Measurements from ENCODE around the gene FHOD3.

FHOD3 gene

DNA sequence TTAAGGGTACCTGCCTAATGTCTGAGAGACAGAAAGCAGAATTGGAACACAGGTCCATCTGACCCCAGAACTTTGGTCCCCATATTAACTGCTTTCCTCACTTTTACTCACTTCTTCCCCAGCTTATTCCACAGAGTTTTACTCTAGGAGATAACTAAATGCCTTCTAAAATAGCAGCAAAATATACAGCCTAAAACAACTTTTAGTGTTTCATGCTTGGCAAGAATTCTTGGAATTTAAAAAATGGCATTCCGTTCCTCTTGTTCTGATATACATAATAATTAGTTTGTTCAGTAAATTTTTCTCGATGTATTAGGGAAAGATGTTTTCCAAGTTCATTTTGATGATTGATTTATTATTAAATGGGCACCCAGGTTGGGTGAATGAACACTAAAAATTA lies 151.9 kb downstream of the FHOD3 start:
- Histone ChIP-seq H3K9ac (ENCODE audit: low read depth, low read length, poor library complexity, severe bottlenecking) (no peak overlapping the region), H2AFZ (ENCODE audit: low read length) (no peak overlapping the region), H3K27me3 (ENCODE audit: insufficient read depth, low read length, poor library complexity, severe bottlenecking) (no peaks in the 10 kb centered on the region), H3K9me3 (ENCODE audit: insufficient read depth, low read depth, low read length) (no peaks in the 10 kb centered on the region), H3F3A (ENCODE audit: low read depth) (no peaks in the 10 kb centered on the region), H4K20me1 (ENCODE audit: insufficient read depth, low read length, poor library complexity, severe bottlenecking) (no peaks in the 10 kb centered on the region), H3K4me3 (ENCODE audit: low read length, poor library complexity, severe bottlenecking) (no peak overlapping the region), H3K79me2 (ENCODE audit: insufficient read depth, low read length) (no peaks in the 10 kb centered on the region), H3K4me2 (ENCODE audit: low read depth, low read length, poor library complexity, severe bottlenecking) (no peak overlapping the region), H3K9me2 (replicated peaks; ENCODE audit: low read depth, low read length) (no peaks in the 10 kb centered on the region), H3K36me3 (ENCODE audit: insufficient read depth, low read length) (no peaks in the 10 kb centered on the region), H3K4me1 (ENCODE audit: insufficient read depth, low read length, poor library complexity, severe bottlenecking) (no peaks in the 10 kb centered on the region)
- TF ChIP-seq EZH2phosphoT487 (IDR thresholded peaks at IDR 0.05; ENCODE audit: borderline replicate concordance): no peak
- TF ChIP-seq, protein P1, sequence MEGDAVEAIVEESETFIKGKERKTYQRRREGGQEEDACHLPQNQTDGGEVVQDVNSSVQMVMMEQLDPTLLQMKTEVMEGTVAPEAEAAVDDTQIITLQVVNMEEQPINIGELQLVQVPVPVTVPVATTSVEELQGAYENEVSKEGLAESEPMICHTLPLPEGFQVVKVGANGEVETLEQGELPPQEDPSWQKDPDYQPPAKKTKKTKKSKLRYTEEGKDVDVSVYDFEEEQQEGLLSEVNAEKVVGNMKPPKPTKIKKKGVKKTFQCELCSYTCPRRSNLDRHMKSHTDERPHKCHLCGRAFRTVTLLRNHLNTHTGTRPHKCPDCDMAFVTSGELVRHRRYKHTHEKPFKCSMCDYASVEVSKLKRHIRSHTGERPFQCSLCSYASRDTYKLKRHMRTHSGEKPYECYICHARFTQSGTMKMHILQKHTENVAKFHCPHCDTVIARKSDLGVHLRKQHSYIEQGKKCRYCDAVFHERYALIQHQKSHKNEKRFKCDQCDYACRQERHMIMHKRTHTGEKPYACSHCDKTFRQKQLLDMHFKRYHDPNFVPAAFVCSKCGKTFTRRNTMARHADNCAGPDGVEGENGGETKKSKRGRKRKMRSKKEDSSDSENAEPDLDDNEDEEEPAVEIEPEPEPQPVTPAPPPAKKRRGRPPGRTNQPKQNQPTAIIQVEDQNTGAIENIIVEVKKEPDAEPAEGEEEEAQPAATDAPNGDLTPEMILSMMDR (conservative IDR thresholded peaks at IDR 0.05; ENCODE audit: low read length): no peak

DNA sequence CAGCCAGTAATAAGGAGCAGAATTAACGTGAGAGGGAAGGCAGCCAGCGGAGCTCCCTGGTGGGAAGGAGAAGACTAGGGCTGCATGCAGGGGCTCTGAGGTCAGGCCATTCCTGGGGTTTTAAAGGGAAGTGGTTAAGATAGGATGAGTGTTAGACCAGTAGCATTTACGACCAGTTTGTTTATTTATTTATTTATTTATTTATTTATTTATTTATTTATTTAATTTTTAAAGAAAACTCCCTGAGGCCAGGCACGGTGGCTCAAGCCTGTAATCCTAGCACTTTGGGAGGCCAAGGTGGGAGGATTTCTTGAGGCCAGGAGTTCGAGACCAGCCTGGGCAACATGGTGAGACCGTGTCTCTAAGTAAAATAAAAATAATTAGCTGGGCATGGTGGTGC lies 152.8 kb downstream of the FHOD3 start:
- Histone ChIP-seq H3K4me1 (ENCODE audit: insufficient read depth, low read length, poor library complexity, severe bottlenecking) (no peaks in the 10 kb centered on the region), H3K4me2 (ENCODE audit: low read depth, low read length, poor library complexity, severe bottlenecking) (no peak overlapping the region), H4K20me1 (ENCODE audit: insufficient read depth, low read length, poor library complexity, severe bottlenecking) (no peaks in the 10 kb centered on the region), H3K9ac (ENCODE audit: low read depth, low read length, poor library complexity, severe bottlenecking) (no peak overlapping the region), H3K4me3 (ENCODE audit: low read length, poor library complexity, severe bottlenecking) (no peak overlapping the region), H2AFZ (ENCODE audit: low read length) (no peak overlapping the region), H3K79me2 (ENCODE audit: insufficient read depth, low read length) (no peaks in the 10 kb centered on the region), H3K27me3 (ENCODE audit: insufficient read depth, low read length, poor library complexity, severe bottlenecking) (no peaks in the 10 kb centered on the region), H3K36me3 (ENCODE audit: insufficient read depth, low read length) (no peaks in the 10 kb centered on the region), H3F3A (ENCODE audit: low read depth) (no peaks in the 10 kb centered on the region), H3K9me2 (replicated peaks; ENCODE audit: low read depth, low read length) (no peaks in the 10 kb centered on the region), H3K9me3 (ENCODE audit: insufficient read depth, low read depth, low read length) (no peaks in the 10 kb centered on the region)
- TF ChIP-seq, protein P1 (conservative IDR thresholded peaks at IDR 0.05; ENCODE audit: low read length): no peak
- no peak for TF ChIP-seq EZH2phosphoT487 (IDR thresholded peaks at IDR 0.05; ENCODE audit: borderline replicate concordance)

DNA sequence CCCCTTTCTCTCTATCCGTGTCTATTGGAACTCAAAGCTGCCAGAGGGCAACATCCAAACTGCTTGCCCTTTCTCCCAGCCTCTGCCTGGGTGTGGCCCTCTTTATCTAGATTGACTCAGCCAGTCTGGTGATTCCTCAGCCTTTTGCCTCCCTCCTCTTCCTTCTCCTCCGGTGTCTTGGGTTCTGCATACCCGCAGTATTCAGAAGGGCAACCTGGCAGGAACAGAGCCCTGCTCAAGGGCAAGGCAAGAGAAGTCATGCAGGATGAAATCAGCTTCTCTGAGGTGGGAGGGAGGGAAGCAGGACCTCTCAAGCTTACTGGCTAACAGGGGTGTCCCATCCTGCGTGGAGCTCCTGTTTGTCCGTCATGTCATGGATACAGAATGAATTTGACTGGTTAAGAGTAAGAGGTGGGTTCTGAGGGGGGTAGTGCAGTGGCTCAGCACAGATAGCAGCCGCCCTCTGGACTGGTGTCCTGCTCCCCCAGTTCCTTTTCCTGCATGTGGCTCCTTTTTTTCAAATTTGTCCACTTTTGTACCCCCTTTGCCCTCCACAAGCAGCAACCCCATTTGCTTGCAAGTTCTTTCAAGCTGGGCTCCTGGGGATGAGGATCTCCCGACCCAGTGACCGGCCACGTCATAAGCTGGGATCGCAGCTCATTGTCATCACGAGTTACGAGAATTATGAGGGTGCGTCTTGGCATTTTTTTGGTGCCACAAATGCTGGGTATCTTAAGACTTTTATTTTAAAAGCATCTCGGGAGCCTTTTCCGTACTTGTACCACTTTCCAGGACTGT lies 154.1 kb downstream of the FHOD3 start:
- H3K4me2 ChIP-seq (ENCODE audit: low read depth, low read length, poor library complexity, severe bottlenecking): no peak overlapping the region
- H3K4me3 ChIP-seq (ENCODE audit: low read length, poor library complexity, severe bottlenecking): no peak overlapping the region
- no peaks in the 10 kb centered on the region for H3K79me2 ChIP-seq (ENCODE audit: insufficient read depth, low read length)
- H4K20me1 ChIP-seq (ENCODE audit: insufficient read depth, low read length, poor library complexity, severe bottlenecking): no peaks in the 10 kb centered on the region
- H3K9ac ChIP-seq (ENCODE audit: low read depth, low read length, poor library complexity, severe bottlenecking): no peak overlapping the region
- H3K27me3 ChIP-seq (ENCODE audit: insufficient read depth, low read length, poor library complexity, severe bottlenecking): no peaks in the 10 kb centered on the region
- H3F3A ChIP-seq (ENCODE audit: low read depth): no peaks in the 10 kb centered on the region
- no peaks in the 10 kb centered on the region for H3K9me3 ChIP-seq (ENCODE audit: insufficient read depth, low read depth, low read length)
- no peaks in the 10 kb centered on the region for H3K36me3 ChIP-seq (ENCODE audit: insufficient read depth, low read length)
- TF ChIP-seq EZH2phosphoT487 (IDR thresholded peaks at IDR 0.05; ENCODE audit: borderline replicate concordance): no peak
- TF ChIP-seq, protein P1 (conservative IDR thresholded peaks at IDR 0.05; ENCODE audit: low read length): no peak
- H2AFZ ChIP-seq (ENCODE audit: low read length): no peak overlapping the region
- no peaks in the 10 kb centered on the region for H3K9me2 ChIP-seq (replicated peaks; ENCODE audit: low read depth, low read length)
- H3K4me1 ChIP-seq (ENCODE audit: insufficient read depth, low read length, poor library complexity, severe bottlenecking): no peaks in the 10 kb centered on the region
